GM21737 (cell line): Measurements from ENCODE around the gene GCC1.
A peak's percentile ranks its signal among the peaks of the same experiment; 100 is the strongest.

Source experiments
- ATAC-seq: cut with Tn5 transposase; IDR thresholded peaks from one replicate; pipeline ENCODE4 v1.9.1; 2021; ENCODE audit warnings: mild to moderate bottlenecking, moderate library complexity; ENCODE audit not compliant: unreplicated experiment

Gene GCC1

DNA sequence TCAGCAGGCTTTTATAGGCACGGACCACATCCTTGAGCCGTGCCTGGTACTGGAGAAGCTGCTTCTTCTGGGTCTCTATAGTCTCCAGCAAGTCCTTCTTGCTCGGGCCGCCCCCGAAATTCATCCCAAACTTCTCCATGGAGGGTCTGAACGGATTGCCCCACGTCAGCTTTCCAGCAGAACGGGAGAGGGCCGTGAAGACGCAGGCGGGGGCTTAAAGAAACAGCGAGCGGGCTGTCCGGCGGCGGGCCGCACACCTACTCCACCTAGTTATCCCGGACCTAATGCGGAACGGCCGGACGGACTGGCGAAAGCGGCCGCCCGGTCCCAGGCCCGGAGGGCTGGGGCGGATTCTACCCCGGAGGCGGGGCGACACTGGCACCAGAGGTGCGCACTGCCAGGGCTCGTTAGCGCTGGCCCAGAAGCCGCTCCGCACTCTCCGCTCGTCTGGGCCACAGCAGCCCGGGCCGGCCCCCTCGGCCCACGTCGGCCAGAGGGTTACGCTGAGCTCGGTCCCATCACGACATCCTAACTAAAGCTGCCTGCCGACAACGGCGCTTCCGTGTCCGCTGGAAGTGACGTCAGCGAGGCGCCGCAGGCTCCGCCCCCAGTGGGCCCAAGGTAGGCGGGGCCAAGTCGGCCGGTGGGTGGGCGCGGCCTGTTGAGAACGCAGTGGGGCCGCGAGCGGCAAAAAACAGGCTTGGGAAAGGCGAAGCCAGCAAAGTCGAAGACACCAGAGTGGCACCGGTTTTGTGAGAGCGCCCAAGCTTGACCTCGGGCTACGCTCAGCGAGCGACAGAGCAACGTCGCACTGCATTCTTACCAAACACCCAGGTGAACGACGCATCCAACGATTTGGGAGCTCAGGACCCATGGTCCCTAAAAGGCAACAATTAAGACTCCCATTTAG lies at the start of gene GCC1:
Gene GCC1, minus strand, starts transcription at position 553 of the 910 bp plus-strand sequence. Its CDS starts 414 bp downstream, at position 139.
- ATAC-seq = peak; percentile 82

- no peak for ATAC-seq
These were observed 47.0 kb upstream of the GCC1 start for GRCh38 chr7:127632276-127632910.

GRCh38 chr7:127629268-127629854 lies 44.0 kb upstream of the GCC1 start:
- no peak for ATAC-seq

- no peak for ATAC-seq
These were observed 43.0 kb upstream of the GCC1 start for GRCh38 chr7:127628445-127628844.

DNA sequence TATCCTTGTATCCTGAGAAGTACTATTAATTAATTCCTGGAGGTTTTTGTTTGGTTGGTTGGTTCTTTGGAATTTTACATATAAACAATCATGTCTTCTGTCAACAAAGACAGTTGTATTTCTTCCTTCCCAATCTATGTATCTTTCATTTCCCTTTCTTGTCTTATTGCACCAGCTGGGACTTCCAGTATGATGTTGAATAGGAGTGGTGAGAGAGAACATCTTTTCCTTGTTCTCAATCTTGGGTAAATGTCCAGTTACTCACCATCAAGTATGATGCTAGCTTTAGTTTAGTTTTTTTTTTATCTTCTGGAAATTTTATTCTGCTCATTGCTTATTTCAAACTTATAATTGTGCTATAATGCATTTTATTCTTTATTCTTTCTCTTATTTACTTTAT lies 39.9 kb upstream of the GCC1 start:
- no peak for ATAC-seq

- ATAC-seq = no peak
These were observed 35.2 kb upstream of the GCC1 start for GRCh38 chr7:127620406-127621233.

- ATAC-seq = no peak
These were observed 34.4 kb upstream of the GCC1 start for GRCh38 chr7:127619681-127620405.

DNA sequence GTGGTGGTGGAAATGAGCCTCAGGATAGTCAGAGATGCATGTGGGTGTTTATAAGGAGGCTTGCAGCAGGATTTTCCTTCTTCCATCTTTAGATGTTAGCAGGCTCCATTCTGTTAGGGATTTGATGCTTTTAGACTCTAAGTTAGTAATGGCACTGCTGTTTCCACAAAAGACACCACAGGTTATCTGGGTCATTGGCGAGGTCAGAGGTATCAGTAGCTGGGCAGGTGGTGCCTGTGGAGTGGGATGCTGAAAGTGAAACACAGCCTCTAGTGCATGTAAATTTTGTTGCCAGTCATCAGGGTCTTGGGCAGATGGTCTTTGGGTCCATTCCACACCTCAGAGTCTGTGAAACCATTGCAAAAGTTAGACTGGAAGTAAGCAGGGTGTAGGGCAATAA lies 33.4 kb upstream of the GCC1 start:
- no peak for ATAC-seq

DNA sequence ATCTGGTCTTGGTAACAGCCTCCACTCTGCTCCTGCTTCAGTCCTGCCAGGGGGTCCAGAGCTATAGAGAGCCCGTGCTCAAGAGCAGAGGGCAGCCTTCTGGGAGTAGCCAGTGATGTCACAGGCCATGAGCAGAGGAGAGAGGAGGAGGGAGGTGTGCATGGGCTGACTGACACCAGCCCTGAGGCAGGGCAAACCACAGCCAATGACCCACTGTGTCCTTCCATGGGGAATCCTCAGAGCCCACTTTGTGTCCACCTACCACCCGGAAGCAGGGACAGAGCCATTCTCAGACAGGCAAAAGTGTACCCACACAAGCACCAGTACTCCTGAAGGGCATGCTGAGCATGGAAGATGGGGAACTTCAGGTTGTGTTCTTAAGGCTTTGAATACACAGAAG lies 32.6 kb upstream of the GCC1 start, which contains the start of gene PAX4:
Gene PAX4, minus strand, starts transcription at position 101 of the 400 bp plus-strand sequence. CDS start 2,214 bp downstream, outside the sequence.
- no peak for ATAC-seq

DNA sequence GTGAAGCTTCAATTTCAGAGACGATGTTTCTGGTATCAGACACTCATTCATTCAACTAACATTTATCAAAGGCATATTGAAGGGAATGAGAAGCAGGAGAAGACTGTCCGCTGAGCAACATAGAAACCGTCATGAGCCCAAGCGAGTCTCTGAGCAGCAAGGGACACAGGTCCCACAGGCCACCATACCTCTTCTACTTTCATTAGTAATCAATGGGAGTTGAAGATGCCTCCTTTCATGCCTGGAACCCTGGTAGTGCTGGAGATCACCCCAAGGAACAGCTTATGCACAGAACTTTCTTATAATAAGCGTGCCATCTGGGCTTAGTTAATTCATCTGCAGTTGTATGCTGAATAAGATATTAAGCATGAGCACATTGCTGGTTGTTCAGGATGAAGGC lies 31.3 kb upstream of the GCC1 start:
- ATAC-seq = no peak

GRCh38 chr7:127612263-127612662 lies 26.9 kb upstream of the GCC1 start:
- no peak for ATAC-seq

- no peak for ATAC-seq
These were observed 23.9 kb upstream of the GCC1 start for GRCh38 chr7:127609297-127609696.

DNA sequence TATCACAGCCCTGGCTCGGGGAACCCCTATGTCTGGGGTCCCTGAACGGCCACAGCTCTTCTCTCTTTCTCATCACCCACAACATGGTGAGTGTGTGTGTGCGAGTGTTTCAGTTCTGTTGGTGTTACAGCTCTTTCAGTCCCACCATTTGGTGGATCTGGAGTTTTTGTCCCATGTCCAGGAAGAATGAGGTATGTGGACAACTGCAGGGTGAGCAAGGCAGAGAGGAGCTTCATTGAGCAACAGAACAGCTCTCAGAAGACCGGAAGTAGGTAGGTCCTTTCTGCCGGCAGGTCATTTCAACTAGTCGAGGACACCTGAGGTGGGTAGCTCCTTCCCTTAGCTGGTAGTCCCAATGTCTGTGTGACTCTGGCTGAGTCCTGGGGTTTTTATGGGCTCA lies 23.1 kb upstream of the GCC1 start:
- ATAC-seq = no peak

- no peak for ATAC-seq
These were observed 15.5 kb upstream of the GCC1 start for GRCh38 chr7:127600885-127601284.

- ATAC-seq = no peak
These were observed 12.9 kb upstream of the GCC1 start for GRCh38 chr7:127598318-127598717.

GRCh38 chr7:127595737-127596136 lies 10.3 kb upstream of the GCC1 start:
- no peak for ATAC-seq

DNA sequence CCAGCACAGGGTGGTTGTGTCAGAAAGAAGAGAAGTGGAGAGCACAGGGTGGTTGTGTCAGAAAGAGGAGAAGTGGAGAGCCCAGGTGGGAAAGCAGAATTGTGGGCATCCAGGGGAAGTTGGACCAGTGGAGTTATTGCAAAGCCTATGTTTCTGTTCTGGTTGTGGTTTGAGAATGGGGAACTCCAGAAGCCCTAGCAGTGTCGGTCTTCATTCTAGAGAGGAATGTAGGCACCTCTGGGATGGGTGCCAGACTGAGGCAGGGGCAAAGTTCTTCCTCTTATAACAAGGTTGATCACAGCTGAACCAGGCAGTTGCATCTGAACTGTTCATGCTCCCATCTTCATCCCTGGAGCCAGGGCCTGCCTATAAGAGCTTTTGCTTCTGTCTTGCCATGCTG lies 9.1 kb upstream of the GCC1 start:
- ATAC-seq = no peak

DNA sequence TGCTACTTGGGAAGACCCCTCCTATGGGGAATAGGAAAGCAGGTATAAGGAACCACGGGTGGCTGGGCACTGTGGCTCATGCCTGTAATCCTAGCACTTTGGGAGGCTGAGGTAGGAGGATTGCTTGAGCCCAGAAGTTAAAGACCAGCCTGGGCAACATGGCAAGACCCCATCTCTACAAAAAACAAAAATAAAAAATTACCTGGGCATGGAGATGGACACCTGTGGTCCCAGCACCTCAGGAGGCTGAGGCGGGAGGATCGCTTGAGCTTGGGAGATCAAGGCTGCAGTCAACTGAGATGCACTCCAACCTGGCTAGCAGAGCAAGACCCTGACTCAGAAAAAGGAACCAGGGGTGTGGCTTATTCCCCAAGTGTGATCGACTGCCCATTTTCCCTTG lies 7.2 kb upstream of the GCC1 start:
- ATAC-seq = no peak

GRCh38 chr7:127591591-127591990 lies 6.2 kb upstream of the GCC1 start:
- ATAC-seq = no peak

- no peak for ATAC-seq
These were observed 5.8 kb upstream of the GCC1 start for GRCh38 chr7:127591189-127591588.
